ENCODE data around the gene BCL2L1.

BCL2L1 gene

GRCh38 chr20:31723319-31724078, 831 bp upstream of the BCL2L1 start:
- DNase-seq, result peak; percentile 98

- DNase-seq, result no peak
Measured at GRCh38 chr20:31723069-31723318, 326 bp upstream of the BCL2L1 start.

- no peak for DNase-seq
Measured at GRCh38 chr20:31721408-31722256, 1.0 kb downstream of the BCL2L1 start.

- DNase-seq, result peak; percentile 16
Measured at GRCh38 chr20:31720486-31721407, 1.9 kb downstream of the BCL2L1 start.

GRCh38 chr20:31719644-31720485, 2.8 kb downstream of the BCL2L1 start:
- DNase-seq, result no peak

- DNase-seq, result no peak
Measured at GRCh38 chr20:31718952-31719643, 3.6 kb downstream of the BCL2L1 start.

- no peak for DNase-seq
Measured at GRCh38 chr20:31717478-31718201, 5.0 kb downstream of the BCL2L1 start.

- DNase-seq, result no peak
Measured at GRCh38 chr20:31716818-31717477, 5.7 kb downstream of the BCL2L1 start.

GRCh38 chr20:31716351-31716750, 6.3 kb downstream of the BCL2L1 start:
- DNase-seq, result no peak

- DNase-seq, result no peak
Measured at GRCh38 chr20:31715766-31716165, 6.9 kb downstream of the BCL2L1 start.

GRCh38 chr20:31713312-31714273, 9.1 kb downstream of the BCL2L1 start:
- DNase-seq, result no peak

- DNase-seq, result no peak
Measured at GRCh38 chr20:31712564-31713311, 9.9 kb downstream of the BCL2L1 start.

GRCh38 chr20:31712112-31712553, 10.5 kb downstream of the BCL2L1 start:
- no peak for DNase-seq

GRCh38 chr20:31711179-31712111, 11.2 kb downstream of the BCL2L1 start:
- DNase-seq, result no peak

GRCh38 chr20:31710423-31711108, 12.1 kb downstream of the BCL2L1 start:
- no peak for DNase-seq

- no peak for DNase-seq
Measured at GRCh38 chr20:31709939-31710338, 12.7 kb downstream of the BCL2L1 start.
